Measurements from ENCODE around the gene TMEM175.
"Not testable (repeated sequence)": the region's sequence is repeated elsewhere in the genome, so short reads cannot be mapped to it uniquely, and the experiment has no call there.

The TMEM175 gene

GRCh38 chr4:931194-931959, 883 bp upstream of the TMEM175 start:
- DNase-seq (ENCODE audit: insufficient read length, low spot score): no peak
- TF ChIP-seq POLR2AphosphoS5 (IDR thresholded peaks at IDR 0.05; ENCODE audit: low read depth, low read length) (no peak), POLR2A (IDR thresholded peaks at IDR 0.05; ENCODE audit: low read depth, low read length) (no peak), SPI1 (IDR thresholded peaks at IDR 0.05; ENCODE audit: low read depth, low read length) (no peak), TAF1 (IDR thresholded peaks at IDR 0.05; ENCODE audit: low read depth, low read length) (no peak), PAX5 (IDR thresholded peaks at IDR 0.05; ENCODE audit: insufficient read depth, low read length, severe bottlenecking) (no peak), POU2F2 (IDR thresholded peaks at IDR 0.05; ENCODE audit: low read depth, low read length) (no peak)
- peak; percentile 38 for FAIRE-seq

- FAIRE-seq: no peak
- TF ChIP-seq TAF1 (IDR thresholded peaks at IDR 0.05; ENCODE audit: low read depth, low read length) (no peak), POLR2AphosphoS5 (IDR thresholded peaks at IDR 0.05; ENCODE audit: low read depth, low read length) (no peak)
Measured at GRCh38 chr4:932713-933070, 432 bp downstream of the TMEM175 start.

DNA sequence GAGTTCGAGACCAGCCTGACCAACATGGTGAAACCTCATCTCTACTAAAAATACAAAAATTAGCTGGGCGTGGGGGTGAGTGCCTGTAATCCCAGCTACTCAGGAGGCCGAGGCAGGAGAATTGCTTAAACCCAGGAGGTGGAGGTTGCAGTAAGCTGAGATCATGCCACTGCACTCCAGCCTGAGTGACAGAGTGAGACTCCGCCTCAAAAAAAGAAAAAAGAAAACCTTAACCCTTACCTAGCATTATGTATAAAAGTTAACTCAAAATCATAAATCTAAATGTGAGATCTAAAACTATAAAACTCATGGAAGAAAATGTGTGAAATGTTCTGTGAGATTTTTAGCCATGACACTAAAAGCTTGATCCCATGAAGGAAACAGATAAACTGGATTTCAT, 7.2 kb downstream of the TMEM175 start:
- not testable (repeated sequence) for FAIRE-seq; DNase-seq (ENCODE audit: insufficient read length, low spot score)

More at GRCh38 chr4:932713-933070, 432 bp downstream of the TMEM175 start:
- DNase-seq (ENCODE audit: insufficient read length, low spot score): no peak

GRCh38 chr4:945274-946102, 13.2 kb downstream of the TMEM175 start:
- FAIRE-seq (no peak), DNase-seq (ENCODE audit: insufficient read length, low spot score) (no peak)
- TF ChIP-seq TAF1 (IDR thresholded peaks at IDR 0.05; ENCODE audit: low read depth, low read length): no peak
- TF ChIP-seq POLR2A (IDR thresholded peaks at IDR 0.05; ENCODE audit: low read depth, low read length): no peak
- TF ChIP-seq POLR2AphosphoS5 (IDR thresholded peaks at IDR 0.05; ENCODE audit: low read depth, low read length): no peak
- TF ChIP-seq SPI1 (IDR thresholded peaks at IDR 0.05; ENCODE audit: low read depth, low read length): no peak
- no peak for TF ChIP-seq POU2F2 (IDR thresholded peaks at IDR 0.05; ENCODE audit: low read depth, low read length)
- no peak for TF ChIP-seq PAX5 (IDR thresholded peaks at IDR 0.05; ENCODE audit: insufficient read depth, low read length, severe bottlenecking)

DNA sequence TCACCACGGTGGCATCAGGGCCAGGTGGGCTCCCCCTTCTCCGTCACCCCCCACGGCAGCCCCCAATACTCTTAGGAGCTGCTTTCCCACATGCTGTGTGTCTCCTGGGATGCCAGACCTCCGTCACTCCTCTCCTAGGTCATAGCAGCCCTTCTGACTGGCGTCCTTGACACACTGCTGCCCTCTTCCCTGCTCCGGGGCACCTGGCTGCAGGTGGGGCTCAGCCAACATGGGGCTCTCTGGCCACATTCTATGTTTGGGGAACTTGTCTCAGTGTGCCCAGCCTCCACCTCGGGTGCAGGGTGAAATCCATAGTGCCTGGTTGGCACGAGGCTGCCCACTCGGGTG, 13.8 kb downstream of the TMEM175 start:
- TF ChIP-seq SPI1 (IDR thresholded peaks at IDR 0.05; ENCODE audit: low read depth, low read length) (no peak), POLR2A (IDR thresholded peaks at IDR 0.05; ENCODE audit: low read depth, low read length) (no peak), TAF1 (IDR thresholded peaks at IDR 0.05; ENCODE audit: low read depth, low read length) (no peak), POLR2AphosphoS5 (IDR thresholded peaks at IDR 0.05; ENCODE audit: low read depth, low read length) (no peak), POU2F2 (IDR thresholded peaks at IDR 0.05; ENCODE audit: low read depth, low read length) (no peak), PAX5 (IDR thresholded peaks at IDR 0.05; ENCODE audit: insufficient read depth, low read length, severe bottlenecking) (no peak)
- DNase-seq (ENCODE audit: insufficient read length, low spot score) (no peak), FAIRE-seq (no peak)

DNA sequence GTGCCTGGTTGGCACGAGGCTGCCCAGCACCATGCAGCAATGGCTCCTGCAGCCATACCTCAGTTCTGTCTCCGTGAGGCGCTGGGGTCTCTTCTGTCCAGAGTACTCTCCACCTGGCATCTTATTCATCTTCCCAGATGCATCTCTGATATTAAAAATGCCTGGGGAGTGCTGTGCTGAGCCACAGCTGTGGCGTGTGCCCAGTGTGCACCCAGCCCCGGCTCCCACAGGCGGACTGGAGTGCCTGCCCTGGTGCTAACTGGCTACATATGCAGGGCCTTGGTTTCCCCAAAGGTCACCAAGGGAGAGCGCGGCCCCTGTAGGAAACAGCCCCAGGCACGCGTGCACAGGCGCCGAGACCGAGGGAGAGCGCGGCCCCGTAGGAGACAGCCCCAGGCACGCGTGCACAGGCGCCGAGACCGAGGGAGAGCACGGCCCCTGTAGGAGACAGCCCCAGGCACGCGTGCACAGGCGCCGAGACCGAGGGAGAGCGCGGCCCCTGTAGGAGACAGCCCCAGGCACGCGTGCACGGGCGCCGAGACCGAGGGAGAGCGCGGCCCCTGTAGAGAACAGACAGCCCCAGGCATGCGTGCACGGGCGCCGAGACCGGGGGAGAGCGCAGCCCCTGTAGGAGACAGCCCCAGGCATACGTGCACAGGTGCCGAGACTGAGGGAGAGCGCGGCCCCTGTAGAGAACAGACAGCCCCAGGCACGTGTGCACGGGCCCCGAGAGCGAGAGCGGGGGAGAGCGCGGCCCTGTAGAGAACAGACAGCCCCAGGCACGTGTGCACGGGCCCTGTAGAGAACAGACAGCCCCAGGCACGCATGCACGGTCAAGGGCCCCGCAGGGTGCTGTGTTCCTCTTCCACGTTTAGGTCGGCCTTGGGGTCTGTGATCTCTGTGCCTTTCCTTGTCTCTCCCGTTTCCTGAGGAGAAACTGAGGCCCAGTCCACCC, 14.5 kb downstream of the TMEM175 start:
- DNase-seq (ENCODE audit: insufficient read length, low spot score) (peak; percentile 46), FAIRE-seq (no peak)
- TF ChIP-seq POLR2AphosphoS5 (IDR thresholded peaks at IDR 0.05; ENCODE audit: low read depth, low read length): no peak
- TF ChIP-seq POU2F2 (IDR thresholded peaks at IDR 0.05; ENCODE audit: low read depth, low read length): no peak
- no peak for TF ChIP-seq PAX5 (IDR thresholded peaks at IDR 0.05; ENCODE audit: insufficient read depth, low read length, severe bottlenecking)
- no peak for TF ChIP-seq POLR2A (IDR thresholded peaks at IDR 0.05; ENCODE audit: low read depth, low read length)
- TF ChIP-seq TAF1 (IDR thresholded peaks at IDR 0.05; ENCODE audit: low read depth, low read length): no peak
- no peak for TF ChIP-seq SPI1 (IDR thresholded peaks at IDR 0.05; ENCODE audit: low read depth, low read length)

DNA sequence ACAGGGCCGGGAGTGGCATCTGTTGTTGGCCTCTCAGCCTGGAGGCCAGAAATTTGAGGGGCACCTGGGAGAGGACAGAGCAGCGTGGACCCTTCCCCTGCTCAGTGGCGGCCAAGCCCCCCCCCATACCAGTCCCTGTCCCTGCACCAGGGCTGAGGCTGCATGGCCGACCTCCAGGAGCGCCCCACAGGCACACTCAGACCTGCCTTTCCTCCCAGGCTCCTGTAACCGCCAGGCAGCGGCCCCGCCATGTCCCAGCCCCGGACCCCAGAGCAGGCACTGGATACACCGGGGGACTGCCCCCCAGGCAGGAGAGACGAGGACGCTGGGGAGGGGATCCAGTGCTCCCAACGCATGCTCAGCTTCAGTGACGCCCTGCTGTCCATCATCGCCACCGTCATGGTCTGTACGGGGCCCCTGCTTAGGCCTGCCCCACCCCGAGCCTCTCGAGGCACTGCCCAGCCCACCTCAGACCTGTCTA, 15.3 kb downstream of the TMEM175 start:
- FAIRE-seq (no peak), DNase-seq (ENCODE audit: insufficient read length, low spot score) (no peak)
- TF ChIP-seq PAX5 (IDR thresholded peaks at IDR 0.05; ENCODE audit: insufficient read depth, low read length, severe bottlenecking) (no peak), POLR2A (IDR thresholded peaks at IDR 0.05; ENCODE audit: low read depth, low read length) (no peak), TAF1 (IDR thresholded peaks at IDR 0.05; ENCODE audit: low read depth, low read length) (no peak), SPI1 (IDR thresholded peaks at IDR 0.05; ENCODE audit: low read depth, low read length) (no peak), POU2F2 (IDR thresholded peaks at IDR 0.05; ENCODE audit: low read depth, low read length) (no peak), POLR2AphosphoS5 (IDR thresholded peaks at IDR 0.05; ENCODE audit: low read depth, low read length) (no peak)

DNA sequence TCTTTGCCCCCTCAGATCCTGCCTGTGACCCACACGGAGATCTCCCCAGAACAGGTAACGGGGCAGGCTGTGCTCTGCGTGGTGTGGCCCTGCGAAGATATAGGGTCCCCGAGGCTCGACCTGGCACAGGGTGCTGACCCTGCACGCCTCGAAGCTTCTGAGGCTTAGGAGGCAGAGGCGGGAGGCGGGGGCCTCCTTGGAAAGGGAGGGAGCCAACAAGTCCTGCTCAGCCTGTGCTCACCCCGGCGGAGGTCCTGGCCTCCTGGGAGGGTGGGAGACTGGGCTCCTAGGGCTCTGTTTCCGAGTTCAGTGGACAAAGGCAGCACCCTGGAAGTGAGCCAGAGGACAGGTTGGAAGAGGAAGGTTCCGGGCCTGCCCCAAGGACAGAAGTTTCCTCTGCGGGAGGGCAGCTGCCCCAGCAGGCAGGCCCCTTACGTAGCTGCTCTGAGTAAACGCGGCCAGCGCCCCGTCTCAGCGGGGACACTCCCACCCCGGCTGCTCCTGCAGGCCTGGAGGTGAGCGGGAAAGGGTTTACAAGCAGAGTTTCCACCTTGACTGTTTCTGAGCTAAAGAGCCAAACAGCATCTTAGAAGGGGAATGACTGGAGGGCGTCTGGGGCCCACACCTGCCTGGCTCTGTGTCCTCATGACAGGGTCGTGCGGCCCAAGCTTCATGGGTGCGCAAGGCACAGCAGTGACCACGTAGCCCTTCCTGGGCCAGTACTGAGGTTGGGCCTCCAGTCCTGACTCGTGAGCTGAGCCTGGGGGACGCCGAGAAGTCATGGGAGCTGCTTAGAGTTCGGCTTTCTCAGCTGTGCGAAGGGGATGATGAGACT, 16.1 kb downstream of the TMEM175 start:
- FAIRE-seq: no peak
- TF ChIP-seq POLR2A (IDR thresholded peaks at IDR 0.05; ENCODE audit: low read depth, low read length) (no peak), POU2F2 (IDR thresholded peaks at IDR 0.05; ENCODE audit: low read depth, low read length) (no peak), PAX5 (IDR thresholded peaks at IDR 0.05; ENCODE audit: insufficient read depth, low read length, severe bottlenecking) (no peak), SPI1 (IDR thresholded peaks at IDR 0.05; ENCODE audit: low read depth, low read length) (no peak), TAF1 (IDR thresholded peaks at IDR 0.05; ENCODE audit: low read depth, low read length) (no peak), POLR2AphosphoS5 (IDR thresholded peaks at IDR 0.05; ENCODE audit: low read depth, low read length) (no peak)

More for the DNA sequence above, 16.1 kb downstream of the TMEM175 start:
- DNase-seq (ENCODE audit: insufficient read length, low spot score): no peak
